ENCODE data around the gene FHOD1.

Gene FHOD1

DNA sequence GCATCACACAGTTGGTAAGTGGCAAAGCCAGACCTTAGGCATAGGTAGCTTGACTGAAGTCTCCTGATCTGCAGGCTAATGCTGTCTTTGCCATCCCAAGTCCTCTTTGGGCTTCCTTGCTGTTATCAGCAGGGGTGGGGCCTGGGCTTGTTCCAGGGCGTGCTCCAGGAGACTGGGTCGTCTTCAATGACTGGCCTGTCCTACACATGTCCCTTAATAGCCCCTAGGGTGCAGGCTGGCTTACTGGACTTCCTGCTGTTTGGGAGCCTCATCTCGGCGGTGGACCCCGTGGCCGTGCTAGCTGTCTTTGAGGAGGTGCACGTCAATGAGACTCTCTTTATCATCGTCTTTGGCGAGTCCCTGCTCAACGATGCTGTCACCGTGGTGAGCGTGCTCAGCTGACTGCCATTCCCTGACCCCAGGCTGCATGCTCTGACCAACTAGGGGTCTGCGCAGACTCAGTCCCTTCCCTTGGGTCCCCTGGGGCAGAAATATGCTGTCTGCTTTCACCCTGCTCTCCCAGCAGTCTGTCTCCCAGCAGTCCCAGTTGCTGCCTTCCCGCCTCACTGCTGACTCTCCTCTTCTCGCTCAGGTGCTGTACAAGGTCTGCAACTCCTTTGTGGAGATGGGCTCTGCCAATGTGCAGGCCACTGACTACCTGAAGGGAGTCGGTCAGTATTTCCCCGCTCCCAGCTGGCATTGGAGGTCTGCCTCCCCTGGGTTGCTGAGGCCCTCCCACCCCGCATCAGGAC, 7.7 kb upstream of the FHOD1 start:
- no peak for DNase-seq (ENCODE audit: low read depth, low spot score)
- H3K4me3 ChIP-seq (ENCODE audit: low read length) = no peak overlapping the region

DNA sequence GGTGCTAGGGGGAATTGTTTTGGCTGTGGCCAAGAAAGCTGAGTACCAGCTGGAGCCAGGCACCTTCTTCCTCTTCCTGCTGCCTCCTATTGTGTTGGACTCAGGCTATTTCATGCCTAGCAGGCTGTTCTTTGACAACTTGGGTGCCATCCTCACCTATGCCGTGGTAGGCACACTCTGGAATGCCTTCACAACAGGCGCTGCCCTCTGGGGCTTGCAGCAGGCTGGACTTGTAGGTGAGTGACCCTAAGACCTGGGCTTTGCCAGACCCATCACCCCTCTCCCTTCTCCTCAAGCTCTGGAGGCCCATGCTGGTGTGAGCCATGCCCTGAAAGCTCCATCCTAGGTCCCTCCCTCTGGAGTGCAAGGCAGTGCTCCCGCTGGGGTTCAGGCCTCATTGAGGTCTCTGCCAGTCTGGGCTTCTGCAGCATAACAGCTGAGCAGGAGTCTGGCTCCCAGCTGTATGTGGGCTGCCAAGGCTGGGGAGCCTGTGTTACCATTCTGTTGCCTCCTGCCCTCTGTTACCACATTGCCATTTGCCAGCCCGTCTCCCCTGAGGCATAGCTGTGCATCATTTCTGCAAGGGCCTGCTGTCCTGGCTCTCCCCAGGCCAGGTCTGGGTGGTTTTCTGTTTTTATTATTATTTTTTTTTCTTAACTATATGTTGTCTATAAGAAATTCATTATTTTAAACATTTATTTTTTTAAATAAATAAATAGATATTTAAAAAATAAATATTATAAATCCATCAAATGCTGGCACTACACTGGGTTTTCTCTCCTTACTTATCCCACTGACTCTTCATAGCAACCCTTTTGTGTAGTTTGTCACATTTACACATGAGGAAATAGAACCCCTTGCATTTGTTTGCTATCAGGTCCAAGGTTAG, 5.6 kb upstream of the FHOD1 start:
- no peak for DNase-seq (ENCODE audit: low read depth, low spot score)
- no peak overlapping the region for H3K4me3 ChIP-seq (ENCODE audit: low read length)

- no peak for DNase-seq (ENCODE audit: low read depth, low spot score)
- H3K4me3 ChIP-seq (ENCODE audit: low read length) = no peak overlapping the region
Measured at GRCh38 chr16:67250045-67250327, 2.7 kb upstream of the FHOD1 start.

DNA sequence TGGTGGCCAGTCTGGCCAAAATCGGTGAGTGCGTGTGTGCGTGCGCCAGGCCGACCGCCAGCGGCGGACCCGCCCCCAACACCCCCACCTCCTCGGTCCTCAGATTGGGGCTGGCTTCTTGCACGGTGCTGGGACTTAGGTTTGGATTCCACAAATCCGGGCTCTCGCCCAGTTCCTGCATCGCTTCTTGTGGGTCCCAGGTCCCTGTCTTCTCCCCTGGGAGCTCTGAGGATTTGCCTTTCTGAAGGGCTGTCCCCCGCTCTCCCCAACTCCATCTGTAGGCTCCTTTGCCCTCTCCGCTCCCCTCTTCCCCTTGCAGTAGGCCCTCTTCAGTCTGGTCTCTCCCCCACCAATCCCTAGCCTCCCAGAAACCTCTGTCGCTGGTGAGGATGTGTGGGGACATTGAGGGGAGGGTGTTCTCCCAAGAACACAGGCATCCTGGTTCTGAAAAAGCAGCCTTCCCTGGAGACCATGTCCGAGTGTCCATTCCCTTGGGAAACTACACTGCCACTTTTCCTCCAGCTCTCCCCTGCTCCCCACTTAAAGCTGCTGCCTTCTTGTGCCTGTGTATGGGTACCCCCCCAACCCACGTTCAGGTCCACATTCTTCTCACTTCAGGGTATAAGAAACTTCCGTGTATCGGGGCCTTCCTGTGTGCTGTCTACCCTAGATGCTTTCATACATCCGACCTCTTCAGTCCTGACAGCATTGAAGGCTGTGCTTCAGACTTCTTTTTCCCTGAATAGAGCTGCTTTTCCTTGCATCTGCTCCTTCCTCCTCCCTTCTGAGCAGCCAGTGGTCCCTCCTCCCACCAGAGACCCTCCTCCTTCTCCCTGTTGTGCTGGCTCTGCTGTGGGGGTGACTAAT, 2.1 kb upstream of the FHOD1 start:
- no peak for DNase-seq (ENCODE audit: low read depth, low spot score)
- peak overlapping the region; percentile 18 for H3K4me3 ChIP-seq (ENCODE audit: low read length)

DNA sequence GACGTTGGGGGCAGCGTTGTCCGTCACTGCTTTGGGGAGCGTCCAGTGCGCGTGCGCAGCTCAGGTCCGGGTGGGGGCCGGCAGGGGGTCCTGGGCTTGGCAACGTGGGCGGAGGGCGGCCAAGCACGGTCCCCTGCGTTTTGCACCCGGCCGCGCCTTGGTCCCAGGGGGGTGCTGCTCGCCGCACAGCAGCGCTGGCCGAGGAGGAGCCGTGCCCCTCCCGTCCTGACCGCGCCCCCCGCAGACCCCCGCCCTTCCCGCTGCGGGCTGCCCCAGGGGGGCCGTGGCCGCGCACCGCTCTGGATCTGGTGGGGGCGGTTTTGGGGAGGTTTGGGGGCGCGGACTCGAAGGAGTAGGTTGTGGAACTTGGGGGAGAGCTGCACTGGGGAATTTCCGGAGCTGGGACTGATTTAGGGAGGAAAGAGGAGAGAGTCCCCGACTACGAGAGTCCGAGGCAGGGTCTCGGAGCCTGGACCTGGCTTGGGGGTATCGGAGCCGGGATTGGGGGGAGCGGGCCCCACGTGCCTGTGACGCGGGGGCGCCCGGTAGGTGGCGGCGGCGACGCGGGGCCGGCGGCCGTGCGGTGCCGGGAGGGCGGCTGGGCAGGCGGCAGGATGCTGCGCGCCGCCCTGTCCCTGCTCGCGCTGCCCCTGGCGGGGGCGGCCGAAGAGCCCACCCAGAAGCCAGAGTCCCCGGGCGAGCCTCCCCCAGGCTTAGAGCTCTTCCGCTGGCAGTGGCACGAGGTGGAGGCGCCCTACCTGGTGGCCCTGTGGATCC, 1.3 kb upstream of the FHOD1 start, which contains the start of gene SLC9A5:
Gene SLC9A5, plus strand, starts transcription at position 579 of the 777 bp plus-strand sequence. Its CDS starts 36 bp downstream, at position 615.
- DNase-seq (ENCODE audit: low read depth, low spot score) = no peak
- peak within 1 kb of the TSS; percentile 78 for H3K4me3 ChIP-seq (ENCODE audit: low read length)

DNA sequence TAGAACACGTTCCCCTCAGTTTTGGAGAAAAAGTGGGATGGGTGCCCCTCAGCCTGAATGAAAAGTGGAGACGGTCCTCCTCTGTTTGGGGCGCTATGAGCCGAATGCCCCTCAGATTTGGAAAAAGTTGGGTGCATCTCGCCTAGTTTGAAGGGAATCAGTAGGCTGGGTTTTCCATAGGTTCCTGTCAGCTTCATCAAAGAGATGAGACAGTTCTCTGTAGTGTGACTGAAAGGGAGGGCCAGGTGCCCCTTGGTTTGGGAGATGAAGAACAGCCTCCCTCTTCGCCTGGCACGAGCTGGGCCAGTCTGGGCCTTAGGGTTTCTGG, 756 bp upstream of the FHOD1 start:
- DNase-seq (ENCODE audit: low read depth, low spot score) = no peak
- H3K4me3 ChIP-seq (ENCODE audit: low read length) = peak overlapping the region; percentile 78

DNA sequence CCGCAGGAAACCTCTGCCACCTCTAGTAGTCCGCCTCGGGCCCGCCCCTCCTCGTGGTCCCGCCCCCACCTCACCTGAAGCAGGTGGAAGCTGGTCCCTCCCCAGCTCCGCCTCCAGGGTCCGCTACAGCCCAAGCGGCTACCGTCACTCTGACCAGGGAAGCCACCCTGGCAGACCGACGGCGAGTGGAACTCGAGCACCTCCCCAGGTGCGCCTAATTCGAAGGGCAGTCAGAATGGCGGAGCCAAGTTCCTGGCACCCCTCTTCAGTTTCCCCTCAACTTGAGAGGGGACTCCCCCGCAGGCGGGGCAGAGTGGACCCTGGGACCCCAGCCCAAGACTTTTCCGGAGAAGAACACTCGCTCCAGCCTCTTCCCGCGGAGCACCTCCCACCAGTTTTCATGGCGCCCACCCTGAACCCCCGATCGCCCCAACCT, 507 bp downstream of the FHOD1 start:
- peak overlapping the region; percentile 78 for H3K4me3 ChIP-seq (ENCODE audit: low read length)
- no peak for DNase-seq (ENCODE audit: low read depth, low spot score)

DNA sequence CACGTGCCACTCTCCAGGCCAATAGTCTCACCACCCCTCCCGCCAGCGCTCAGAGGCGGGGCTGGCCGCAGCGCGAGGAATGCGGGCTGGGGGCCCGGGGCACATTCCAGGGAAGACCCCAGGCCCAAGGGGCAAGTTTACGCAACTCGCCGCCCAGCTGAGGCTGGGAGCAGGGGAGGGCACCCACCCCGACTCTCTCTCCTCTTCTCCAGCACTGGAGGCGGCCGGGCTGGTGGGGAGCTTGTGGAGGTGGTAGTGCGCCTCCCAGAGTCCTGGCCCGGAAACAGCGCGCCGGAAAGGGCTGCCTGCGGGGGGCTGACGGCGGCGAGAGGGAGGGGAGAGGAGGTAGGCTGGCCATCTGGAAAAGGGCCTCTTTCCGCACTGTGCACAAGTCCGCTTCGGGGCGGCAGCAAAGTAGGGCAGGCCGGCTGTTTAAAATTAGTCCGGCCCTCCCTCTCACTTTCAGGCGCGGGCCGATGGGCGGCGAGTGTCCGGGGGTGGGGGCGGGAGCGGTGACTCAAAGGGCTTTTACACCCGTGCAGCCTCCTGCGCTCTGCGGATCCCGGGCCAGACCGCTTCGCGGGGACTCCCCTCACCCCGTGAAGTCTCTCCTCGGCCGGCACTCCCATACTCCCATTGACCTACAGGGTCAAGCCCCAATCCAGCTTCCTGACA, 1.1 kb downstream of the FHOD1 start:
- DNase-seq (ENCODE audit: low read depth, low spot score) = no peak
- H3K4me3 ChIP-seq (ENCODE audit: low read length) = peak overlapping the region; percentile 78

- H3K4me3 ChIP-seq (ENCODE audit: low read length) = no peak overlapping the region
- no peak for DNase-seq (ENCODE audit: low read depth, low spot score)
Measured at GRCh38 chr16:67245674-67246080, 1.6 kb downstream of the FHOD1 start.

GRCh38 chr16:67245186-67245585, 2.1 kb downstream of the FHOD1 start:
- DNase-seq (ENCODE audit: low read depth, low spot score) = no peak
- H3K4me3 ChIP-seq (ENCODE audit: low read length) = no peak overlapping the region

DNA sequence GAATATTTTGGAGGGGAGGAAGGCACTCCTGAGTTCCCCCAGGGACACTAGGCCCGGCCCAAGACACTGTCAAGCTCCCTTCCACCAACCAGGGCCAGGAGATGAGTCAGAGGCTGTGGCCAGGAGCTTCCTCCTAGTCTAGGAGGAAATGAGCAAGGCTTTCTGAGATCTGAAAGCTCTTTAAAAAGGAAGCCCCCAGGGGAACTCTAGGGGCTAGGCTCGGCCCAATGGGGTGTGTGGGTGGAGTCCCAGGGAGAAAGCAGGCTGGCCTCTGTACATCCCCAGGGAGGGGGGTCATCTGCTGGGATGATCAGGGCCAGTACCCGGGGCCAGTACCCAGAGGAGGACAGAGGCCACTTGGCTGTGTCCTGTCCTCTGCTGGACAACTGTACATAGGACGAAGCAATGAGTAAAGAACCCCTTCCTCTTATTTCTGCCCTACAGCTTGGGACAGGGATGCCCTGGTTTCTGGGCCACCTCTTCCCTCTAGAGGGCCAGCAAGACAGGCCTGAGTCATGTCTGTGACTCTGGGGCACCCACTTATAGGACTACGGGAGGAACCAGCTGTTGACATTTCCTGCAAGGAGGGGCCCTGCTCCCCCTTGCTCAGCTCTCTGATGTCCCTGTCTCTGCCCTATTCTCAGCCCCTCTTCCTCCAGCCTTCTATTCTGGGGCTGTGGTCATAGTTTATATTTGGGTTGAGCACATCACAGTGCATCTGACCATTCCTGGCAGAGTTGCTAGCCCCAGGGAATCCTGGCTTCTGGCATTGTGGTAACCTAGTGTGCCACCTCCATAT, 2.7 kb downstream of the FHOD1 start:
- DNase-seq (ENCODE audit: low read depth, low spot score) = peak; percentile 74
- peak overlapping the region; percentile 21 for H3K4me3 ChIP-seq (ENCODE audit: low read length)

GRCh38 chr16:67243481-67243880, 3.8 kb downstream of the FHOD1 start:
- H3K4me3 ChIP-seq (ENCODE audit: low read length) = no peak overlapping the region
- DNase-seq (ENCODE audit: low read depth, low spot score) = no peak

- no peak overlapping the region for H3K4me3 ChIP-seq (ENCODE audit: low read length)
- DNase-seq (ENCODE audit: low read depth, low spot score) = no peak
Measured at GRCh38 chr16:67242138-67242730, 5.0 kb downstream of the FHOD1 start.

GRCh38 chr16:67241008-67241900, 6.0 kb downstream of the FHOD1 start:
- no peak overlapping the region for H3K4me3 ChIP-seq (ENCODE audit: low read length)
- no peak for DNase-seq (ENCODE audit: low read depth, low spot score)

- DNase-seq (ENCODE audit: low read depth, low spot score) = no peak
- H3K4me3 ChIP-seq (ENCODE audit: low read length) = no peak overlapping the region
Measured at GRCh38 chr16:67240506-67240905, 6.8 kb downstream of the FHOD1 start.

DNA sequence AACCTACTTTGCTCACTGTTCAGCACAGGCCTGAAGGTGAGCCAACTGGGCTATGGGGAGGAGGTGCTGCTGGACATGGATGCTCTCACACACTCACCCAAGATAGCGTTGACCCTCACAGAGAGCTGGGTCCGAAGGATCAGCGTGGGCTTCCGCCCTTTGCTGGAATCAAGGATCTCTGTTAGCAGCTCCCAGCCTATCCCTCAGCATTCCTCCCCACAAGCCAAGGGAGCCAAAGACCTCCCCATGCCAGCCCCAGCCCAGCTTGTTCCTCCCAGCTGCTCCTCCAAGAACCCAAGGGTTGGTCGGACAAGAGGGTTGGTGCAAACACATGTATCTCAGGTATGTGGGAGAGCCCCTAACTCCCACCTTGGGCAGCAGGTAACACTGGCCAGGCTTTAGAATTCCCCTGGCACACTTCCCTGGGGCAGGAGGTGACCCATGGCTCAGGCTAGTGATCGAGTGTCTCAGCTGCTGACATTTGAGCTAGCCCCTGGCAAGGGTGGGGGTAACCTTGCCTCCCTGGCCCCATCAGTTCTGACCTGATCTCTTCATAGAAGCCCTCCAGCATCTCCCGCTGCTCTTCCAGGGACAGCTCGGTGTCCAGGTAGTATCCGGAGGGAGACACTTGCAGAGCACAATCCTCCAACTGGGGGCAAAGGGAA, 8.3 kb downstream of the FHOD1 start:
- no peak for DNase-seq (ENCODE audit: low read depth, low spot score)
- H3K4me3 ChIP-seq (ENCODE audit: low read length) = no peak overlapping the region

Measured in Jurkat, Clone E6-1 (cell line).